ENCODE data around the gene IFT81.
"Not testable (repeated sequence)": the region's sequence is repeated elsewhere in the genome, so short reads cannot be mapped to it uniquely, and the experiment has no call there.

Gene IFT81

DNA sequence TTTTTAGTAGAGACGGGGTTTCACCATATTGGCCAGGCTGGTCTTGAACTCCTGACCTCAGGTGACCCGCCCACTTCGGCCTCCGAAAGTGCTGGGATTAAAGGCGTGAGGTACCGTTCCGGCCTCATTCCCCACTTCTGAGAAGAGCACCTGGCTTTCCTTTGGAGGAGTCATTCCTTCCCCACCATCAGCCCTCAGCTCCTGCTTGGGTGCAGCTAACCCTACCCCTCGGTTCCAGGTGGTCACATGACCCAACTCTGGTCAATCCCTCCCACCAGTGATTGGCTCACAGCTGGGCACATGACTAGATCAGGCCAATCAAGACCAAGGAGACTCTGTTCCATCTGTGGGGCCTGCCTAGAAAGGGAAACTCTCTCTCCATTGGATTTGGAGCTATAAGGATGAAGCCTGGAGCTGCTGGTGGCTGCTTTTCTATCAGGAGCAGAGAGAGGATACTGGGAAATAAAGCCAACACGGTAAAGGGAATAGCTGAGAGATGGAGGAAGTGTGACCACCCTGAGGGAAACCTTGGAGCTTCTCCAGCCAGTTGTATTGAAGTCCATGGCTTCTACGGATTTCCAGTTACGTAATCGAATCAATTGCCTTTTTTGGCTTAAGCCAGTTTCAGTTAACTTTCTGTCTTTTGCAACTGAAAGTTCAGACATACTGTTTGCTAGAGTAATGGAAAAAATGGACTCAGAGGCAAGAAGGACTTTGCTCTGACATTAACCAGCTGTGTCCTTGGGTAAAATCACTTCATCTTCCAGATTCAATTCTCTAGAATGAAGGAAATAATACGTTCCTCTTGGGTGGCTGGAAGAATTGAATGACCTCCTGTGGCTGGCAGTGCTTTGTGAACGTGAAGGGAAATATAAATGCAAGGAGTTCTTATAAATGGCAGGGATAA lies 19.7 kb upstream of the IFT81 start:
- Mint-ChIP-seq H3K9me3 (no peaks in the 10 kb centered on the region), H3K4me1 (peaks cover 17% of the 10 kb centered on the region), H3K27me3 (peaks cover 9% of the 10 kb centered on the region), H3K4me3 (no peak overlapping the region), H3K27ac (no peak overlapping the region)
- ATAC-seq (no peak), DNase-seq (no peak)

DNA sequence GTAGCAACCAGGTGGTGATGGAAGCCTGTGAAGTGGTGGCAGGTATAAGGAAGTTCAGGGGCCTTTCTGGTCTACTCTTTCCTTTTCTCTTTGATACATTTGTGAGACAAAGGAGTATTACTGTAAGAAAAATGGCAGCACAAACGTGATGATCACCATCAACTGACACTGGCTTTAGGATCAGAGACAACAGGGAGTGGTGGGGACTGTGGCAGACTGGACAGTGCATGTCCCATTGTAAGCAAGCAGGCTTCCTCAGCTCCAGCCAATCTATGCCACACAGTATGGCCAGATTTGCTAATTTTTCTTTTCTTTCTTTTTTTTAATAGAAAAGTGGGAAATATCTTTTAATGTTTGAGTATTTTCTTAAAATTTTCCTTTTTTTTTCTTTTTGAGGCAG lies 19.0 kb upstream of the IFT81 start:
- DNase-seq: no peak
- ATAC-seq: no peak
- H3K4me3 Mint-ChIP-seq: no peak overlapping the region
- no peaks in the 10 kb centered on the region for H3K9me3 Mint-ChIP-seq
- peaks cover 9% of the 10 kb centered on the region for H3K27me3 Mint-ChIP-seq
- H3K4me1 Mint-ChIP-seq: peaks cover 13% of the 10 kb centered on the region
- no peak overlapping the region for H3K27ac Mint-ChIP-seq

DNA sequence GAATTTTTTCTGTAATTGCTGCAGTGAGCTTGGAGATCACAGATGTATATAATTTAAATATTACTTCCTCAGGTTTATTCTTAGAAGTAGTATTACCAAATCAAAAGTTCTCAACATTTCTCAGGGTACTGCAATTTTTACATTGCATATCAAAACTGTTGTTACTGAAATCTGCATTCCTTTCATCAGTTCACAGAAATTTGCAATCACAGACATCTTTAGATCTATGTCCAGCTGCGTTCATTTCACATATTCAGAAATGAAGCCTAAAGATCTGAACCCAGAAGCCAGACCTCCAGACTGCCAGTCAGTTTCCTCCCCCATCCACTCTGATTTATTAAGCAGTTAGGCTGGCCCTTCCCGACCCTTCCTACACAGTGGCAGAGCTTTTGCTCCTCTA lies 18.2 kb upstream of the IFT81 start:
- Mint-ChIP-seq H3K4me3 (no peak overlapping the region), H3K9me3 (no peaks in the 10 kb centered on the region), H3K4me1 (peaks cover 5% of the 10 kb centered on the region), H3K27me3 (peaks cover 9% of the 10 kb centered on the region), H3K27ac (no peak overlapping the region)
- ATAC-seq (no peak), DNase-seq (no peak)

DNA sequence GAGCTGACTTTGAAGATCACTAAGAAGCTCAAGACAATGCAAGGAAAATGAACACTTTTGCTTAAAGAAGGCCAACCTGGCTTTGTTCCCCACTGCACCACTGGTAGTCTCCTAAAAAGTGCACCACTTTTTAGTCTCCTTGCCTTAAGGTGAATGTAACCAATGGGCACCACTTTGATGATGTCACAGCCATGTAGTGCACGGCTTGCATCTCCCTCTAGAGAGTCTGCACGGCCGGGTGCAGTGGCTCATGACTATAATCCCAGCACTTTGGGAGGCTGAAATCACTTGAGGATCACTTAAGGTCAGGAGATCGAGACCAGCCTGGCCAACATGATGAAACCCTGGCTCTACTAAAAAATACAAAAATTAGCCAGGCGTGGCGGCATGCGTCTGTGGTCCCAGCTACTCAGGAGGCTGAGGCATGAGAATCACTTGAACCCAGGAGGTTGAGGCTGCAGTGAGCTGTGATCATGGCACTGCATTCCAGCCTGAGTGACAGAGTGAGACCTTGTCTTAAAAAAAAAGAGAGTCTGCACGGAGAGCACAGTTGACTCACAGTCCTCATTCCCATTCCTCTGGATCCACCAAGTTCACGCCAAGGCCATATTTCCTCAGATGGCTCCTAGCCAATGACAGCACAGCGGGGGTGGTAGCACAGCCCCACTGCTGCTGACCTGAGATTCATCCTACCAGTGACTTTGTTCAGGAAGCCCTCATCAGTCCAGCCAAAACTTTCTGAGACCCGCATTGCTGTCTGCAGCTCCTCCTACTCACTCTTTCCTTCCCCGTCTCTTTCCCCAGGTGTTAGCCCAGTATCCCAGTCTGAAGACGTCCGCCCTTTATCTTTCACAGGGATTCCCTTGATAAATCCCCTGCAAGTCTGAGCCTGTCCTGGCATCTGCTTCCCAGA lies 16.5 kb upstream of the IFT81 start:
- H3K27me3 Mint-ChIP-seq: peaks cover 9% of the 10 kb centered on the region
- H3K27ac Mint-ChIP-seq: no peak overlapping the region
- ATAC-seq: no peak
- peaks cover 5% of the 10 kb centered on the region for H3K4me1 Mint-ChIP-seq
- no peaks in the 10 kb centered on the region for H3K9me3 Mint-ChIP-seq
- H3K4me3 Mint-ChIP-seq: no peak overlapping the region
- no peak for DNase-seq

DNA sequence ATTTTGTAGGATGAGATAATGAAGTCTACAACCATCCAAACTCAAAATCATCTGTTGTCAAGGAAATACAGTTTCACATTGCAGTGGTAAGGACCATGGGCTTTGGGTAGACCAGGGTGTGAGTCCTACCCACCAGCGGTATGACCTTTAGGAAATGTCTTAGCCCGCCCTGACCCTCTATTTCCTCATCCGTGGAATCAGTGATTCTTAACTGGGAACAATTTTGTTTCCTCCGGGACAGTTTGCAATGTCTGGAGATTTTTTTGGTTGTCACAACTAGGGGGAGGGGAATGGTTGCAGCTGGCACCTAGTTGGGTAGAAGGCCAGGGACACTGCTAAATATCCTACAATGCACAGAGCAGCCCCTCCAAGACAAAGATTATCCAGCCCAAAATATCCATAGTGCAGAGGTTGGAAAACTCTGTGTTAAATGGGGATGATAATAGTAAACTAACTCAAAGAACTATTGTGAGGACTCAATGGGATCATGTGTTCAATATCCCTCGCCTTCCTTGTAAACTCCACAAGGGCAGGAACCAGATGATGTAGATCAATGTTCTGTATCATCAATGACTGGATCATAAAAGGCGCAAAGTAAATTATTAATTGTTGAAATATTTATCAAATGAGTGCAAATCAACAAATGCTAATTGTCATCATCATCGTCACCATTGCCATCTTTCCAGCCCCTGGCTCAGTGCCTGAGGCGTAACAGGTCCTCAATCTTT lies 15.7 kb upstream of the IFT81 start:
- no peak overlapping the region for H3K27ac Mint-ChIP-seq
- no peak for DNase-seq
- H3K4me3 Mint-ChIP-seq: no peak overlapping the region
- H3K27me3 Mint-ChIP-seq: peaks cover 9% of the 10 kb centered on the region
- H3K9me3 Mint-ChIP-seq: no peaks in the 10 kb centered on the region
- ATAC-seq: no peak
- peaks cover 5% of the 10 kb centered on the region for H3K4me1 Mint-ChIP-seq

- ATAC-seq: no peak
- Mint-ChIP-seq H3K27ac (no peak overlapping the region), H3K27me3 (peaks cover 9% of the 10 kb centered on the region), H3K4me1 (peaks cover 5% of the 10 kb centered on the region), H3K4me3 (no peak overlapping the region), H3K9me3 (no peaks in the 10 kb centered on the region)
- DNase-seq: no peak
Observed at GRCh38 chr12:110109037-110109836, 14.9 kb upstream of the IFT81 start.

DNA sequence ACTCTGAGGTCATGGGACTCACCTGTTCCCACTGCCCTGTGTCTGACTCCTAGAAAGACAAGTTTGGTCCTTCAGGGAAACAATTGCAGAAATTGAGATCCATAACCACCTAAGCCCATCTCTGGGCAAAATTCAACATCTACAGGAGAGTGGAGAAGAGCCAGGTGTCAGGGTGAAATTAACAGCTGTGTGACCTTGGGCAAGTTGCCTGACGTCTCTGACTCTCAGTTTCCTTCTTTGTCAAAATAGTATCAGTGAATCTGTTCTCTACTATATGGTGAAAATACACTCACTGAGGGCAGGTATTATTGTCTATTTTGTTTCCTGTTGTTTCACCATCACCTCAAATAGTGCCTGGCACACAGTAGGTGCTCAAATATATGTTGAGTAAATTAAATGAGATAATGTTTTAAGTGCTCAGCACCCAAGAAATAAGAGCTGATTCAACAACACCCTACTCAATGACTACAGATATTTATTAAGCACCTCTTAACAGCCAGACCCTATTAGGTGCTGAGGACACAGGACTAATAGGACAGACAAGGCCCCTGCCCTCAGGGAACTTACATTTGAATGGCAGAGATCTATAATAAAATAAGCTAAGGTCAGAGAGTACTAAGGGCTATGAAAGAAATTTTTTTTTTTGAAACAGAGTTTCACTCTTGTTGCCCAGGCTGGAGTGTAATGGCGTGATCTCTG lies 14.2 kb upstream of the IFT81 start:
- ATAC-seq (no peak), DNase-seq (no peak)
- H3K27ac Mint-ChIP-seq: no peak overlapping the region
- no peak overlapping the region for H3K4me3 Mint-ChIP-seq
- no peaks in the 10 kb centered on the region for H3K9me3 Mint-ChIP-seq
- peaks cover under 1% of the 10 kb centered on the region for H3K4me1 Mint-ChIP-seq
- peaks cover 9% of the 10 kb centered on the region for H3K27me3 Mint-ChIP-seq

DNA sequence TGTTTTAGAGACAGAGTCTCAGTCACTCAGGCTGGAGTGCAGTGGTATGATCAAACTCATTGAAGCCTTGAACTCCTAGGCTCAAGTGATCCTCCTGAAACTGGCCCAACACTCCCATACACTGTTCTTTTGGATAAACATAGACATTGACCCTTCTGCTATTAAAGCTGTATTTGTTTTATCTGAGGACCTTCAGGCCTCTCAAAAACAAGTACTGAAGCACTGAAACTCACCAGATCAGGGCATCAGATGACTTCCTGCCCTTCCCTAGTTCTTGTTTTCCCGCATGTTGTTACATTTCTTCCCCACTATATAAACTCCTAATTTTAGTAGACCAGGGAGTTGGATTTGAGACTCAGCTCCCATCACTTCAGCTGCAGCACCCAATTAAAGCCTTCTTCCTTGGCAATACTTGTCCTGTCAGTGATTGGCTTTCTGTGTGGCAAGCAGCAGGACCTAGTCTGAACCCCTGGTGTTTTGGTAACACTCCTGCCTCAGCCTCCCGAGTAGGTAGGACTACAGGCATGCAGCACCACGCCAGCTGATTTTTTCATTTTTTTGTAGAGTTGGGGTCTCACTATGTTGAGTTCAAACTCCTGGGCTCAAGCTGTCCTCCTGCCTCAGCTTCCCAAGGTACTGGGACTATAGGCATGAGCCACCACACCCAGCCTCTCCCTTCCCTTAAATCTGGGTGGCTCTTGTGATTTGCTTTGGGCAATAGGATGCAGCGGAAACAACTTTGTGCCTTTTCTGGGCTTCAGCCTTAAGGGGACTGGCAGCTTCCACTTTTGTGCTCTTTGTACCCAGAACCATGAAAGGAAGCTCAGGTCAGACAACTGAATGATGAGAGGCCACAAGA lies 12.5 kb upstream of the IFT81 start:
- ATAC-seq (no peak), DNase-seq (no peak)
- Mint-ChIP-seq H3K27me3 (peaks cover 9% of the 10 kb centered on the region), H3K4me1 (no peaks in the 10 kb centered on the region), H3K27ac (no peak overlapping the region), H3K9me3 (no peaks in the 10 kb centered on the region), H3K4me3 (no peak overlapping the region)

- no peak for DNase-seq
- no peaks in the 10 kb centered on the region for H3K9me3 Mint-ChIP-seq
- no peak overlapping the region for H3K27ac Mint-ChIP-seq
- no peak overlapping the region for H3K4me3 Mint-ChIP-seq
- H3K27me3 Mint-ChIP-seq: peaks cover 9% of the 10 kb centered on the region
- H3K4me1 Mint-ChIP-seq: no peaks in the 10 kb centered on the region
- no peak for ATAC-seq
Observed at GRCh38 chr12:110112335-110112660, 11.9 kb upstream of the IFT81 start.

- no peaks in the 10 kb centered on the region for H3K4me1 Mint-ChIP-seq
- DNase-seq (no peak), ATAC-seq (no peak)
- no peak overlapping the region for H3K27ac Mint-ChIP-seq
- no peak overlapping the region for H3K4me3 Mint-ChIP-seq
- H3K27me3 Mint-ChIP-seq: no peaks in the 10 kb centered on the region
- no peaks in the 10 kb centered on the region for H3K9me3 Mint-ChIP-seq
Observed at GRCh38 chr12:110114528-110114937, 9.6 kb upstream of the IFT81 start.

DNA sequence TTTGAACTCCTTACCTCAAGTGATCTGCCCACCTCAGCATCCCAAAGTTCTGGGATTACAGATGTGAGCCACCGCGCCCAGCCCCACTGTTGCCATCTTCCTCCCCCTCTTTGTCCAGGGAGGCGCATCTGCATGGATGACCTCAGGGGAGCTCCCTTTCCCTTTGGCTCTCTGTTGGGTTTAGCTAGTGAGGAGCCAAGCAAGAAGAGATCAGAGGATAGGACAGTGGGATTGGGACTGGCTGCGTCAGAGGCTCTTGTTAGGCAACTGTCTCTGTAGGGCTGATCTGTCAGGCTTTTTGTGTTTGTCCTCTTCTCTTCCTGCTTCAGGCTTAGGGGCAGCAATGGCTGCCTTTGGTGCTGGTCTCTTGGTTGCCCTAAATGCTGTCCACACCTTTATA lies 8.5 kb upstream of the IFT81 start:
- Mint-ChIP-seq H3K4me3 (no peak overlapping the region), H3K4me1 (no peaks in the 10 kb centered on the region), H3K27me3 (peaks cover under 1% of the 10 kb centered on the region), H3K9me3 (no peaks in the 10 kb centered on the region), H3K27ac (no peak overlapping the region)
- no peak for DNase-seq
- no peak for ATAC-seq

GRCh38 chr12:110116623-110117022 lies 7.5 kb upstream of the IFT81 start:
- Mint-ChIP-seq H3K27ac (no peak overlapping the region), H3K4me1 (no peaks in the 10 kb centered on the region), H3K27me3 (peaks cover 8% of the 10 kb centered on the region), H3K9me3 (no peaks in the 10 kb centered on the region), H3K4me3 (no peak overlapping the region)
- no peak for DNase-seq
- no peak for ATAC-seq

DNA sequence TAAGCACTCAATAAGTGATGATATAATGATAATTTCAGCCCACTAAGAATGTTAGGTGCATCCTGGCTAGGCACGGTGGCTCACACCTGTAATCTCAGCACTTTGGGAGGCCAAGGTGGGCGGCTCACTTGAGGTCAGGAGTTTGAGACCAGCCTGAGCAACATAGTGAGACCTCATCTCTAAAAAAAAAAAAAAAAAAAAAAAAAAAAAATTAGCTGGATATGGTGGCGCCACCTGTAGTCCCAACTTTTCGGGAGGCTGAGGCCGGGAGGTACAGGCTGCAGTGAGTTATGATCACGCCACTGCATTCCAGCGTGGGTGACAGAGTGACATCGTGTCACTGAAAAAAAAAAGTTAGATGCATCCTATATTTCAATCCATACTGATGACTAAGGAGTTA lies 6.9 kb upstream of the IFT81 start:
- not testable (repeated sequence) for H3K4me1 Mint-ChIP-seq, ATAC-seq

More for the DNA sequence above, 6.9 kb upstream of the IFT81 start:
- H3K27ac Mint-ChIP-seq, H3K4me3 Mint-ChIP-seq, DNase-seq, H3K9me3 Mint-ChIP-seq, H3K27me3 Mint-ChIP-seq: not testable (repeated sequence)
